Stomach smooth muscle (tissue), 2 donors: Measurements from ENCODE around the gene SALL3.

Experiments
- H3K27ac ChIP-seq: one replicate; pipeline ENCODE4 v1.7.0; 2013; ENCODE audit warnings: mild to moderate bottlenecking, low read length, inconsistent platforms
- H3K27me3 ChIP-seq, 2 donors: one replicate each; pipeline ENCODE4 v1.7.0; 2013; ENCODE audit warnings: low read length in 2 of 2; ENCODE audit not compliant: insufficient read depth in 2 of 2, control insufficient read depth in 1 of 2
- H3K36me3 ChIP-seq, 2 donors: one replicate each; pipeline ENCODE4 v1.7.0; 2013; ENCODE audit warnings: low read length in 2 of 2; ENCODE audit not compliant: control insufficient read depth in 2 of 2, insufficient read depth in 2 of 2
- H3K4me1 ChIP-seq: one replicate; pipeline ENCODE4 v1.7.0; 2013; ENCODE audit warnings: low read length; ENCODE audit not compliant: control insufficient read depth, insufficient read depth
- H3K4me3 ChIP-seq, 2 donors: one replicate each; pipeline ENCODE4 v1.7.0; 2013; ENCODE audit warnings: low read length in 2 of 2
- H3K9ac ChIP-seq, 2 donors: one replicate each; pipeline ENCODE4 v1.7.0; 2013; ENCODE audit warnings: low read length in 2 of 2, mild to moderate bottlenecking in 1 of 2
- H3K9me3 ChIP-seq, 2 donors: one replicate each; pipeline ENCODE4 v1.7.0; 2013; ENCODE audit warnings: low read length in 2 of 2; ENCODE audit not compliant: control insufficient read depth in 2 of 2
- donor health status: healthy.
- donor health status: Pancreatic carcinoma.

Gene SALL3

GRCh38 chr18:78994000-78994399 is 14.4 kb downstream of the SALL3 start:
- no peaks in the 10 kb centered on the region for H3K9me3 ChIP-seq
- no peak overlapping the region for H3K9ac ChIP-seq
- H3K27ac ChIP-seq: no peak overlapping the region
- H3K36me3 ChIP-seq: no peaks in the 10 kb centered on the region
- no peak overlapping the region for H3K4me3 ChIP-seq
- peaks cover 2 to 8% of the 10 kb centered on the region in 2 donors for H3K27me3 ChIP-seq
- H3K4me1 ChIP-seq: no peaks in the 10 kb centered on the region

DNA sequence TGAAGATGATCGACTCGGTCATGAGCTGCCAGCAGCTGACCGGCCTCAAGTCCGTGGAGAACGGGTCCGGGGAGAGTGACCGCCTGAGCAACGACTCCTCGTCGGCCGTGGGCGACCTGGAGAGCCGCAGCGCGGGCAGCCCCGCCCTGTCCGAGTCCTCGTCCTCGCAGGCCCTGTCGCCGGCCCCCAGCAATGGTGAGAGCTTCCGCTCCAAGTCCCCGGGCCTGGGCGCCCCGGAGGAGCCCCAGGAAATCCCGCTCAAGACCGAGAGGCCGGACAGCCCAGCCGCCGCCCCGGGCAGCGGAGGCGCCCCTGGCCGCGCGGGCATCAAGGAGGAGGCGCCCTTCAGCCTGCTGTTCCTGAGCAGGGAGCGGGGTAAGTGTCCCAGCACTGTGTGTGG is 14.9 kb downstream of the SALL3 start:
- no peak overlapping the region for H3K27ac ChIP-seq
- H3K9me3 ChIP-seq: no peaks in the 10 kb centered on the region
- H3K36me3 ChIP-seq: no peaks in the 10 kb centered on the region

GRCh38 chr18:78994977-78995582 is 15.5 kb downstream of the SALL3 start:
- no peak overlapping the region for H3K9ac ChIP-seq
- no peak overlapping the region for H3K4me3 ChIP-seq
- H3K9me3 ChIP-seq: no peaks in the 10 kb centered on the region
- peaks cover 2 to 8% of the 10 kb centered on the region in 2 donors for H3K27me3 ChIP-seq
- no peaks in the 10 kb centered on the region for H3K36me3 ChIP-seq
- H3K27ac ChIP-seq: no peak overlapping the region
- no peaks in the 10 kb centered on the region for H3K4me1 ChIP-seq

More for the DNA sequence above, 14.9 kb downstream of the SALL3 start:
- Histone ChIP-seq H3K9ac (no peak overlapping the region), H3K4me1 (no peaks in the 10 kb centered on the region), H3K27me3 (peaks cover 2 to 8% of the 10 kb centered on the region in 2 donors), H3K4me3 (no peak overlapping the region)

DNA sequence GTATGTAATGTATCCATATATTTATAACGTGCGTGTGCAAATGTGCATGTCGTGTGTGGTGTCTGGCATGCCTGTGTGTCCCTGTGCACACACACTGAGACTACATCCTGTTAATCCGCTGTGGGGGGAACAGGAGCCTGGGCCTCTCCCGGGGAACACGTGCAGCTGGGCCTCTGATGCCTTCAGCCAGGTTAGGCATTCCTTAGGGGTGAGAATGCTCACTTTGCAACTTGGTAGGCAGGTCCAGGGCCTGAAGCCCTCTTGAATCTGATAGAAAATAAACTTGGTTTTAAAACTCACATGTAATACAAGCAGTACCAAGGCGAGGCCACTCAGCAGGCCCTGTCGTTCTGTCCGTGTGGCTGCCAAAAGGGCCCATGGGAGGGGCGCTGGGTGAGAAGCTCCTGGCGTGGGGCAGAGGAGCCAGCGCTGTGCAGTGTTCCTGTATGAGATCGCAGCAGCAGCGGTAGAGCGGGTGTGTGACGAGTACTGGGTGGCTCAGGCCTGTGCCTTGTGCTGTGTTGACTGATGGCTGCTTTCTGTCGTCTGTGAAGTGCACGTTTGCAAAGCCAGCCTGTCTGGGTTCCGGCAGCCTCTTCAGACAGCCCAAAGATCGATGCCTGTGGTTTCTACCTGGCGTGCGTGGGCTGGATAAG is 16.2 kb downstream of the SALL3 start:
- Histone ChIP-seq H3K9me3 (no peaks in the 10 kb centered on the region), H3K9ac (no peak overlapping the region), H3K36me3 (no peaks in the 10 kb centered on the region), H3K4me3 (no peak overlapping the region), H3K27me3 (peaks cover 2 to 3% of the 10 kb centered on the region in 2 donors), H3K27ac (no peak overlapping the region), H3K4me1 (no peaks in the 10 kb centered on the region)

DNA sequence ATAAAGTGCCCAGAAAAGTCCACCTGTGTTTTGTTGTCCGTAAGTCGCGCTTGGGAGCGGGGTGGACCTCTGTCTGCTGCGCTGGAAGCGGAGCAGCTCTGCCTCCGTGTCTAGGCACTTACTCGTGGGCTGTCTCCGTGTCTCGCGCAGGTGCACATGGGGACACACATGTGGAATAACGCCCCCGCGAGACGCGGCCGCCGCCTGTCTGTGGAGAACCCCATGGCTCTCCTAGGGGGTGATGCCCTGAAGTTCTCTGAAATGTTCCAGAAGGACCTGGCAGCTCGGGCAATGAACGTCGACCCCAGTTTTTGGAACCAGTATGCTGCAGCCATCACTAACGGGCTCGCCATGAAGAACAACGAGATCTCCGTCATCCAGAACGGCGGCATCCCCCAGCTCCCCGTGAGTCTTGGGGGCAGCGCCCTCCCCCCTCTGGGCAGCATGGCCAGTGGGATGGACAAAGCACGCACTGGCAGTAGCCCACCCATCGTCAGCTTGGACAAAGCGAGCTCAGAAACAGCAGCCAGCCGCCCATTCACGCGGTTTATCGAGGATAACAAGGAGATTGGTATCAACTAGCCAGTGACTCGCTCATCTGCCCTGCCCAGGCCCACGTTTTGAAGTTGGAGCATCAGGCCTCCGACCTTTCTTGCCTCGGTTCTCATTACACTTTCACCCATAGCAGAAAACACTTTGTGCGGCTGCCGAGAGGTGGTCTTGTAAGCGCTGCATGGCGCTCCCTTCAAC is 17.3 kb downstream of the SALL3 start:
- Histone ChIP-seq H3K27me3 (peaks cover 0 to 2% of the 10 kb centered on the region in 2 donors), H3K9me3 (no peaks in the 10 kb centered on the region), H3K4me3 (no peak overlapping the region), H3K4me1 (no peaks in the 10 kb centered on the region), H3K36me3 (no peaks in the 10 kb centered on the region), H3K27ac (no peak overlapping the region), H3K9ac (no peak overlapping the region)

GRCh38 chr18:78998371-78999071 is 18.9 kb downstream of the SALL3 start:
- H3K4me3 ChIP-seq: no peak overlapping the region
- no peak overlapping the region for H3K27ac ChIP-seq
- no peaks in the 10 kb centered on the region for H3K9me3 ChIP-seq
- H3K4me1 ChIP-seq: no peaks in the 10 kb centered on the region
- no peak overlapping the region for H3K9ac ChIP-seq
- peaks cover 0 to 2% of the 10 kb centered on the region in 2 donors for H3K27me3 ChIP-seq
- H3K36me3 ChIP-seq: no peaks in the 10 kb centered on the region

GRCh38 chr18:78999939-79000338 is 20.3 kb downstream of the SALL3 start:
- Histone ChIP-seq H3K9ac (no peak overlapping the region), H3K4me3 (no peak overlapping the region), H3K27me3 (peaks cover 0 to 2% of the 10 kb centered on the region in 2 donors), H3K4me1 (no peaks in the 10 kb centered on the region), H3K36me3 (no peaks in the 10 kb centered on the region), H3K27ac (no peak overlapping the region), H3K9me3 (no peaks in the 10 kb centered on the region)

- H3K27me3 ChIP-seq: peaks cover 3 to 6% of the 10 kb centered on the region in 2 donors
- no peaks in the 10 kb centered on the region for H3K9me3 ChIP-seq
- no peak overlapping the region for H3K27ac ChIP-seq
- no peaks in the 10 kb centered on the region for H3K36me3 ChIP-seq
- H3K4me3 ChIP-seq: no peak overlapping the region
- H3K4me1 ChIP-seq: no peaks in the 10 kb centered on the region
- H3K9ac ChIP-seq: no peak overlapping the region
Observed at GRCh38 chr18:79000997-79001396, 21.4 kb downstream of the SALL3 start.

GRCh38 chr18:79005653-79006052 is 26.0 kb downstream of the SALL3 start:
- Histone ChIP-seq H3K27ac (no peak overlapping the region), H3K9ac (no peak overlapping the region), H3K4me3 (no peak overlapping the region), H3K4me1 (no peaks in the 10 kb centered on the region), H3K27me3 (peaks cover 6% of the 10 kb centered on the region in 2 donors), H3K9me3 (peaks cover 0 to 2% of the 10 kb centered on the region in 2 donors), H3K36me3 (no peaks in the 10 kb centered on the region)

- Histone ChIP-seq H3K4me3 (no peak overlapping the region), H3K9ac (no peak overlapping the region)
Observed at GRCh38 chr18:79006106-79006795, 26.6 kb downstream of the SALL3 start.

More at GRCh38 chr18:79006106-79006795, 26.6 kb downstream of the SALL3 start:
- H3K27me3 ChIP-seq: peaks cover 6% of the 10 kb centered on the region in 2 donors
- peaks cover 0 to 2% of the 10 kb centered on the region in 2 donors for H3K9me3 ChIP-seq
- no peaks in the 10 kb centered on the region for H3K36me3 ChIP-seq
- H3K4me1 ChIP-seq: no peaks in the 10 kb centered on the region
- no peak overlapping the region for H3K27ac ChIP-seq
